Suprapubic skin (tissue), 4 donors: Measurements from ENCODE around the gene OR2B2.

Experiments
- CTCF ChIP-seq, 2 donors: fragments of 200-600 bp in 1 of 2; fragments of 450-650 bp in 1 of 2; sonication (generic) in 1 of 2; IDR thresholded peaks; one replicate each; pipeline ENCODE4 v1.5.1; 2016 to 2019; ENCODE audit warnings: antibody characterized with exemption in 2 of 2, mild to moderate bottlenecking in 1 of 2, moderate library complexity in 1 of 2
- POLR2A ChIP-seq, 2 donors: fragments of 450-650 bp; IDR thresholded peaks; one replicate each; pipeline ENCODE4 v1.6.1; 2017; ENCODE audit warnings: antibody characterized with exemption in 2 of 2, mild to moderate bottlenecking in 2 of 2, moderate library complexity in 2 of 2
- POLR2AphosphoS5 ChIP-seq, 3 donors: sonication (generic); formaldehyde crosslinking; IDR thresholded peaks; one replicate each; pipeline ENCODE4 v1.6.1; 2017; ENCODE audit warnings: antibody characterized with exemption in 3 of 3

GRCh38 chr6:27890445-27891319 lies 21.5 kb downstream of the OR2B2 start:
- TF ChIP-seq CTCF (IDR thresholded peaks at IDR 0.05) (no peak), POLR2A (IDR thresholded peaks at IDR 0.05) (peak in 1 of 2 donors; percentile 28), POLR2AphosphoS5 (IDR thresholded peaks at IDR 0.05) (no peak)
